ENCODE results near the gene RBMS3. TPM values are rescaled to one million over a fixed set of nuclear protein-coding genes. Genes with fewer than 3 reads are reported as not detected.

RBMS3 gene
- total RNA-seq, 4 donors from 2014 or later: 116 to 171 (median 152) TPM

- Histone ChIP-seq H3K4me3 (replicated peaks in 1 of 3) (no peak overlapping the region), H3K9me3 (no peaks in the 10 kb centered on the region), H3K36me3 (no peaks in the 10 kb centered on the region), H3K27me3 (no peaks in the 10 kb centered on the region), H3K4me1 (peaks cover 30 to 37% of the 10 kb centered on the region in 2 donors), H3K27ac (peak overlapping the region in 1 of 3 donors; percentile 32)
- intact Hi-C loops (cut with DNase I): no loop called here
- TF ChIP-seq POLR2A (IDR thresholded peaks at IDR 0.05): no peak
- TF ChIP-seq, protein P1, sequence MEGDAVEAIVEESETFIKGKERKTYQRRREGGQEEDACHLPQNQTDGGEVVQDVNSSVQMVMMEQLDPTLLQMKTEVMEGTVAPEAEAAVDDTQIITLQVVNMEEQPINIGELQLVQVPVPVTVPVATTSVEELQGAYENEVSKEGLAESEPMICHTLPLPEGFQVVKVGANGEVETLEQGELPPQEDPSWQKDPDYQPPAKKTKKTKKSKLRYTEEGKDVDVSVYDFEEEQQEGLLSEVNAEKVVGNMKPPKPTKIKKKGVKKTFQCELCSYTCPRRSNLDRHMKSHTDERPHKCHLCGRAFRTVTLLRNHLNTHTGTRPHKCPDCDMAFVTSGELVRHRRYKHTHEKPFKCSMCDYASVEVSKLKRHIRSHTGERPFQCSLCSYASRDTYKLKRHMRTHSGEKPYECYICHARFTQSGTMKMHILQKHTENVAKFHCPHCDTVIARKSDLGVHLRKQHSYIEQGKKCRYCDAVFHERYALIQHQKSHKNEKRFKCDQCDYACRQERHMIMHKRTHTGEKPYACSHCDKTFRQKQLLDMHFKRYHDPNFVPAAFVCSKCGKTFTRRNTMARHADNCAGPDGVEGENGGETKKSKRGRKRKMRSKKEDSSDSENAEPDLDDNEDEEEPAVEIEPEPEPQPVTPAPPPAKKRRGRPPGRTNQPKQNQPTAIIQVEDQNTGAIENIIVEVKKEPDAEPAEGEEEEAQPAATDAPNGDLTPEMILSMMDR (IDR thresholded peaks at IDR 0.05): no peak
- no peak for DNase-seq
- WGBS, 2 donors: 95 to 98% methylated on average over 2 of the region's 2 CpGs
These were observed 409.9 kb downstream of the RBMS3 start for GRCh38 chr3:29690686-29691353.

- no peak for TF ChIP-seq POLR2A (IDR thresholded peaks at IDR 0.05)
- TF ChIP-seq, protein P1 (IDR thresholded peaks at IDR 0.05): peak in 1 of 6 experiments; percentile 4
- Histone ChIP-seq H3K4me3 (replicated peaks in 1 of 3) (no peak overlapping the region), H3K27me3 (no peaks in the 10 kb centered on the region), H3K9me3 (no peaks in the 10 kb centered on the region), H3K27ac (peak overlapping the region; percentile 89 to 94 (median 92)), H3K4me1 (peaks cover 35 to 62% of the 10 kb centered on the region in 2 donors), H3K36me3 (no peaks in the 10 kb centered on the region)
- WGBS, 2 donors: 27 to 31% methylated on average over 1 of the region's 1 CpG
- DNase-seq: peak; percentile 77 to 78
- intact Hi-C loops (cut with DNase I): no loop called here
These were observed 413.0 kb downstream of the RBMS3 start for GRCh38 chr3:29693863-29694262.

- intact Hi-C loops (cut with DNase I): no loop called here
- 50 to 57% methylated on average over 2 of the region's 2 CpGs for WGBS, 2 donors
- H3K27me3 ChIP-seq: no peaks in the 10 kb centered on the region
- H3K36me3 ChIP-seq: no peaks in the 10 kb centered on the region
- no peak for DNase-seq
- peaks cover 35 to 62% of the 10 kb centered on the region in 2 donors for H3K4me1 ChIP-seq
- TF ChIP-seq, protein P1 (IDR thresholded peaks at IDR 0.05): no peak
- no peak for TF ChIP-seq POLR2A (IDR thresholded peaks at IDR 0.05)
- H3K9me3 ChIP-seq: no peaks in the 10 kb centered on the region
- H3K27ac ChIP-seq: peak overlapping the region; percentile 89 to 94 (median 92)
- no peak overlapping the region for H3K4me3 ChIP-seq (replicated peaks in 1 of 3)
These were observed 413.5 kb downstream of the RBMS3 start for GRCh38 chr3:29694331-29694730.

DNA sequence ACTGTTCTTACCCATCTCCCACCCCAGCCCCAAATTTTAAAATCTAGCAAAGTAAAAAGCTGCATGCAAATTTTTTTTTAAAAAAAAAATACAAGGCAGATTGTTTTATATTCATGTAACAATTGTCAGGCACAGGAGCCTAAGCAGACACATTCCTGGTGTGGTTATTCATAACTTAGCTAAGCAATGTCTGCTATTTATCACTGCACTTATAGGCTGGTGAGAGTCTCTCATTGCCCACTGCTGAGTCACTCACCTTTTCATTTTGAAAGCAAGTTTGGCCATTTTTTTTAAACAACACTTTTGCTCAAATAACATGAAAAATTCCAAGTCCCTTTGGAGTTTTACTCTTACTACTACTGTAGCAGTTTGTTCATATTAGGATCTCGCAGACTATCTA, 413.9 kb downstream of the RBMS3 start:
- 72 to 78% methylated on average over 1 of the region's 1 CpG for WGBS, 2 donors
- no peak for TF ChIP-seq POLR2A (IDR thresholded peaks at IDR 0.05)
- TF ChIP-seq, protein P1 (IDR thresholded peaks at IDR 0.05): no peak
- no peaks in the 10 kb centered on the region for H3K27me3 ChIP-seq
- intact Hi-C loops (cut with DNase I): loop anchor here (5.0 kb wide), 1 partner anchor 412 kb away; the partner anchor contains the start of gene RBMS3
- H3K36me3 ChIP-seq: no peaks in the 10 kb centered on the region
- H3K9me3 ChIP-seq: no peaks in the 10 kb centered on the region
- peak overlapping the region; percentile 89 to 94 (median 92) for H3K27ac ChIP-seq
- H3K4me3 ChIP-seq (replicated peaks in 1 of 3): no peak overlapping the region
- H3K4me1 ChIP-seq: peaks cover 35 to 62% of the 10 kb centered on the region in 2 donors
- DNase-seq: peak; percentile 53 to 58

GRCh38 chr3:29695201-29695600, 414.3 kb downstream of the RBMS3 start:
- Histone ChIP-seq H3K9me3 (no peaks in the 10 kb centered on the region), H3K36me3 (no peaks in the 10 kb centered on the region), H3K4me3 (replicated peaks in 1 of 3) (no peak overlapping the region), H3K4me1 (peaks cover 35 to 59% of the 10 kb centered on the region in 2 donors), H3K27me3 (no peaks in the 10 kb centered on the region), H3K27ac (peak overlapping the region; percentile 89 to 94 (median 92))
- no peak for TF ChIP-seq POLR2A (IDR thresholded peaks at IDR 0.05)
- TF ChIP-seq, protein P1 (IDR thresholded peaks at IDR 0.05): no peak
- intact Hi-C loops (cut with DNase I): loop anchor here (5.0 kb wide), 1 partner anchor 413 kb away; the partner anchor contains the start of gene RBMS3
- no peak for DNase-seq
- 86 to 90% methylated on average over 1 of the region's 1 CpG for WGBS, 2 donors

Measured in thyroid gland (tissue), 4 donors.